ENCODE results near the gene IFIH1. TPM values are rescaled to one million over a fixed set of nuclear protein-coding genes. Genes with fewer than 3 reads are reported as not detected.

The IFIH1 gene
- total and polyA plus RNA-seq, 9 of the 15 experiments (the other 6 are each of a cell fraction or from before 2014, with no cell fraction given): 0.15 to 1.2 (median 0.60) TPM; not detected in 1

- H3K79me2 ChIP-seq (ENCODE audit: control insufficient read depth, insufficient read depth, low read length): no peaks in the 10 kb centered on the region
- no peak overlapping the region for H3K27ac ChIP-seq (ENCODE audit: extremely low read depth, low read depth, low read length)
- DNase-seq (ENCODE audit: extremely low read depth in 1 of 4, low spot score in 3 of 4) (no peak), ATAC-seq (no peak), FAIRE-seq (no peak)
- no peaks in the 10 kb centered on the region for H3K27me3 ChIP-seq (ENCODE audit: control insufficient read depth in 2 of 2, insufficient read depth in 2 of 2, low read length in 2 of 2)
- in situ Hi-C loops (cut with MboI) (no loop called here), intact Hi-C loops (cut with micrococcal nuclease) (loop anchor here (2.0 to 5.0 kb wide), 3 partner anchors 78 to 292 kb away; partner anchors contain the start of gene GCG)
- 24% methylated on average over 9 of the region's 9 CpGs for WGBS (ENCODE audit: insufficient coverage, low coverage, missing lambda C conversion rate)
- BruUV-seq (replicated peaks): no TSS peak
- no peaks in the 10 kb centered on the region for H3K4me1 ChIP-seq (replicated peaks in 1 of 2; ENCODE audit: control insufficient read depth in 2 of 2, insufficient read depth in 2 of 2, low read length in 2 of 2)
- H3K9ac ChIP-seq (ENCODE audit: insufficient read depth in 1 of 2, low read depth in 2 of 2, low read length in 2 of 2): no peak overlapping the region
- no peaks in the 10 kb centered on the region for H4K20me1 ChIP-seq (replicated peaks; ENCODE audit: control insufficient read depth, insufficient read depth, low read length)
- H3K4me3 ChIP-seq: no peak overlapping the region
- TF ChIP-seq FOXK2 (conservative IDR thresholded peaks at IDR 0.05 in 1 of 2, IDR thresholded peaks at IDR 0.05 in 1 of 2; ENCODE audit: low read depth in 2 of 2) (no peak), NFXL1 (CRISPR knock-in tag; IDR thresholded peaks at IDR 0.05) (no peak), ZBTB8A (IDR thresholded peaks at IDR 0.05; ENCODE audit: partially characterized antibody) (no peak), ZFP1 (CRISPR knock-in tag; IDR thresholded peaks at IDR 0.05) (no peak)
- no peaks in the 10 kb centered on the region for H3K9me3 ChIP-seq (replicated peaks; ENCODE audit: control insufficient read depth, insufficient read depth, low read depth, low read length)
- H3K36me3 ChIP-seq (ENCODE audit: control insufficient read depth, insufficient read depth, low read length): no peaks in the 10 kb centered on the region
- CTCF ChIA-PET (ENCODE audit: low intra/inter-chr PET ratio): no interaction called here
- no peak overlapping the region for H3K4me2 ChIP-seq (ENCODE audit: insufficient read depth, low read length)
- no peaks in the 10 kb centered on the region for H3K9me1 ChIP-seq (ENCODE audit: control insufficient read depth, insufficient read depth, low read length)
- POLR2A ChIA-PET: no interaction called here
- H2AFZ ChIP-seq (ENCODE audit: low read depth, low read length): no peak overlapping the region
Observed at GRCh38 chr2:162298669-162299335, 19.7 kb downstream of the IFIH1 start.

GRCh38 chr2:162297925-162298552 is 20.4 kb downstream of the IFIH1 start:
- Histone ChIP-seq H3K9ac (ENCODE audit: insufficient read depth in 1 of 2, low read depth in 2 of 2, low read length in 2 of 2) (no peak overlapping the region), H3K4me1 (replicated peaks in 1 of 2; ENCODE audit: control insufficient read depth in 2 of 2, insufficient read depth in 2 of 2, low read length in 2 of 2) (no peaks in the 10 kb centered on the region), H2AFZ (ENCODE audit: low read depth, low read length) (no peak overlapping the region), H3K27me3 (ENCODE audit: control insufficient read depth in 2 of 2, insufficient read depth in 2 of 2, low read length in 2 of 2) (no peaks in the 10 kb centered on the region), H3K4me3 (no peak overlapping the region), H3K27ac (ENCODE audit: extremely low read depth, low read depth, low read length) (no peak overlapping the region), H3K9me1 (ENCODE audit: control insufficient read depth, insufficient read depth, low read length) (no peaks in the 10 kb centered on the region), H3K79me2 (ENCODE audit: control insufficient read depth, insufficient read depth, low read length) (no peaks in the 10 kb centered on the region), H3K4me2 (ENCODE audit: insufficient read depth, low read length) (no peak overlapping the region), H3K9me3 (replicated peaks; ENCODE audit: control insufficient read depth, insufficient read depth, low read depth, low read length) (no peaks in the 10 kb centered on the region), H3K36me3 (ENCODE audit: control insufficient read depth, insufficient read depth, low read length) (no peaks in the 10 kb centered on the region), H4K20me1 (replicated peaks; ENCODE audit: control insufficient read depth, insufficient read depth, low read length) (no peaks in the 10 kb centered on the region)
- ChIA-PET POLR2A (no interaction called here), CTCF (ENCODE audit: low intra/inter-chr PET ratio) (interaction anchor here (1.5 kb wide), 1 partner anchor 78 kb away, joined by 4 read pairs; no protein-coding TSS in a partner anchor)
- in situ Hi-C loops (cut with MboI): no loop called here
- intact Hi-C loops (cut with micrococcal nuclease): loop anchor here (2.0 to 5.0 kb wide), 4 partner anchors 77 to 711 kb away; partner anchors contain the start of gene GCG
- FAIRE-seq: peak; percentile 79
- peak; percentile 82 for ATAC-seq
- WGBS (ENCODE audit: insufficient coverage, low coverage, missing lambda C conversion rate): 10% methylated on average over 5 of the region's 5 CpGs
- peak; percentile 28 to 75 (median 38) for DNase-seq (ENCODE audit: extremely low read depth in 1 of 4, low spot score in 3 of 4)
- BruUV-seq (replicated peaks): no TSS peak
- TF ChIP-seq SMC3 (conservative IDR thresholded peaks at IDR 0.05; ENCODE audit: insufficient read depth, low read depth, low read length) (peak; percentile 33; the same call in 1 of the 2 replicates), CEBPB (tag; IDR thresholded peaks at IDR 0.05) (0 out of 2 replicates have a peak, but pooled peaks have one; percentile 18)

Measured in K562 (cell line).